Measurements from ENCODE around the gene TPI1. TPM values are rescaled to one million over a fixed set of nuclear protein-coding genes. Genes with fewer than 3 reads are reported as not detected.

The TPI1 gene
- total RNA-seq, 1 donor from 2014 or later = 1,153 TPM

Other genes starting within 250 kb of the TPI1 start
- 2.6 TPM for gene LPAR5, start 231.6 kb upstream of the TPI1 start, total RNA-seq
- 1.5 TPM for gene ACRBP, start 220.1 kb upstream of the TPI1 start, total RNA-seq
- gene ING4, start 204.4 kb upstream of the TPI1 start, total RNA-seq = 46.2 TPM
- 19.7 TPM for gene ZNF384, start 178.2 kb upstream of the TPI1 start, total RNA-seq
- 1.6 TPM for gene PIANP, start 166.7 kb upstream of the TPI1 start, total RNA-seq
- gene COPS7A, start 143.5 kb upstream of the TPI1 start, total RNA-seq = 41.5 TPM
- gene MLF2, start 114.4 kb upstream of the TPI1 start, total RNA-seq = 103 TPM
- 102 TPM for gene PTMS, start 101.2 kb upstream of the TPI1 start, total RNA-seq
- not detected for gene LAG3, start 95.0 kb upstream of the TPI1 start, total RNA-seq
- 3.7 TPM for gene CD4, start 78.0 kb upstream of the TPI1 start, total RNA-seq
- gene GPR162, start 45.7 kb upstream of the TPI1 start, total RNA-seq = 13.1 TPM
- 45.5 TPM for gene P3H3, start 39.1 kb upstream of the TPI1 start, total RNA-seq
- 5.8 TPM for gene GNB3, start 26.6 kb upstream of the TPI1 start, total RNA-seq
- 5.9 TPM for gene CDCA3, start 16.2 kb upstream of the TPI1 start, total RNA-seq
- 67.0 TPM for gene USP5, start 15.4 kb upstream of the TPI1 start, total RNA-seq
- gene SPSB2, start 5.8 kb downstream of the TPI1 start, total RNA-seq = 3.8 TPM
- gene LRRC23, start 37.3 kb downstream of the TPI1 start, total RNA-seq = 5.9 TPM
- 5.5 TPM for gene ENO2, start 47.0 kb downstream of the TPI1 start, total RNA-seq
- gene ATN1, start 60.4 kb downstream of the TPI1 start, total RNA-seq = 34.3 TPM
- gene RNU7-1, start 76.3 kb downstream of the TPI1 start, total RNA-seq = not detected
- gene C12orf57, start 76.5 kb downstream of the TPI1 start, total RNA-seq = 135 TPM
- gene PTPN6, start 83.8 kb downstream of the TPI1 start, total RNA-seq = 11.4 TPM
- 238 TPM for gene PHB2, start 103.1 kb downstream of the TPI1 start, total RNA-seq
- gene EMG1, start 103.4 kb downstream of the TPI1 start, total RNA-seq = 31.3 TPM
- gene LPCAT3, start 150.9 kb downstream of the TPI1 start, total RNA-seq = 13.1 TPM
- gene C1S, start 193.2 kb downstream of the TPI1 start, total RNA-seq = 87.7 TPM
- 100 TPM for gene C1R, start 224.9 kb downstream of the TPI1 start, total RNA-seq
- 23.1 TPM for gene C1RL, start 241.7 kb downstream of the TPI1 start, total RNA-seq

Data from tongue (tissue), 1 donor.